DMS79 (cell line): Measurements from ENCODE around the gene WDR18.
"Not testable (repeated sequence)": the region's sequence is repeated elsewhere in the genome, so short reads cannot be mapped to it uniquely, and the experiment has no call there.

Experiments
- DNase-seq: peaks from one replicate; lab custom pipeline; 2025; lab: John Stamatoyannopoulos, UW

The WDR18 gene

GRCh38 chr19:1019980-1020867, 36.1 kb downstream of the WDR18 start:
- no peak for DNase-seq

GRCh38 chr19:1020868-1021425, 36.8 kb downstream of the WDR18 start, which contains the start of gene TMEM259:
TMEM259 (minus strand) TSS chr19:1021123; CDS start chr19:1020996, 127 bp downstream.
- peak; percentile 93 for DNase-seq

GRCh38 chr19:1023883-1024188, 39.7 kb downstream of the WDR18 start:
- not testable (repeated sequence) for DNase-seq

- not testable (repeated sequence) for DNase-seq
Measured at GRCh38 chr19:1025080-1025479, 40.9 kb downstream of the WDR18 start.

- no peak for DNase-seq
Measured at GRCh38 chr19:1025960-1026782, 42.0 kb downstream of the WDR18 start, which contains the start of gene CNN2. CNN2 (plus strand) TSS chr19:1026608; CDS start chr19:1026662, 54 bp downstream.

GRCh38 chr19:1026783-1027649, 42.9 kb downstream of the WDR18 start:
- DNase-seq, result no peak

GRCh38 chr19:1027650-1028061, 43.5 kb downstream of the WDR18 start:
- no peak for DNase-seq

- no peak for DNase-seq
Measured at GRCh38 chr19:1028062-1028926, 44.1 kb downstream of the WDR18 start.

GRCh38 chr19:1032264-1032867, 48.2 kb downstream of the WDR18 start:
- no peak for DNase-seq

- no peak for DNase-seq
Measured at GRCh38 chr19:1035998-1036621, 52.0 kb downstream of the WDR18 start.

- DNase-seq, result no peak
Measured at GRCh38 chr19:1037621-1038064, 53.5 kb downstream of the WDR18 start.

- no peak for DNase-seq
Measured at GRCh38 chr19:1038978-1039645, 55.0 kb downstream of the WDR18 start.

GRCh38 chr19:1039646-1040475, 55.7 kb downstream of the WDR18 start, which contains the start of gene ABCA7:
ABCA7 (plus strand) TSS chr19:1040107; CDS start chr19:1041362, 1,255 bp downstream.
- peak; percentile 95 for DNase-seq

- peak; percentile 57 for DNase-seq
Measured at GRCh38 chr19:1040476-1041271, 56.5 kb downstream of the WDR18 start.

GRCh38 chr19:1041272-1041834, 57.2 kb downstream of the WDR18 start:
- no peak for DNase-seq

GRCh38 chr19:1041835-1042685, 57.9 kb downstream of the WDR18 start:
- DNase-seq, result no peak
